ENCODE results near the gene IKZF3.
"Not testable (repeated sequence)": the region's sequence is repeated elsewhere in the genome, so short reads cannot be mapped to it uniquely, and the experiment has no call there.

- not testable (repeated sequence) for TF ChIP-seq POLR2A (IDR thresholded peaks at IDR 0.05)
- TF ChIP-seq, protein P1, sequence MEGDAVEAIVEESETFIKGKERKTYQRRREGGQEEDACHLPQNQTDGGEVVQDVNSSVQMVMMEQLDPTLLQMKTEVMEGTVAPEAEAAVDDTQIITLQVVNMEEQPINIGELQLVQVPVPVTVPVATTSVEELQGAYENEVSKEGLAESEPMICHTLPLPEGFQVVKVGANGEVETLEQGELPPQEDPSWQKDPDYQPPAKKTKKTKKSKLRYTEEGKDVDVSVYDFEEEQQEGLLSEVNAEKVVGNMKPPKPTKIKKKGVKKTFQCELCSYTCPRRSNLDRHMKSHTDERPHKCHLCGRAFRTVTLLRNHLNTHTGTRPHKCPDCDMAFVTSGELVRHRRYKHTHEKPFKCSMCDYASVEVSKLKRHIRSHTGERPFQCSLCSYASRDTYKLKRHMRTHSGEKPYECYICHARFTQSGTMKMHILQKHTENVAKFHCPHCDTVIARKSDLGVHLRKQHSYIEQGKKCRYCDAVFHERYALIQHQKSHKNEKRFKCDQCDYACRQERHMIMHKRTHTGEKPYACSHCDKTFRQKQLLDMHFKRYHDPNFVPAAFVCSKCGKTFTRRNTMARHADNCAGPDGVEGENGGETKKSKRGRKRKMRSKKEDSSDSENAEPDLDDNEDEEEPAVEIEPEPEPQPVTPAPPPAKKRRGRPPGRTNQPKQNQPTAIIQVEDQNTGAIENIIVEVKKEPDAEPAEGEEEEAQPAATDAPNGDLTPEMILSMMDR (IDR thresholded peaks at IDR 0.05) = not testable (repeated sequence)
Measured at GRCh38 chr17:39764171-39764570, 99.9 kb downstream of the IKZF3 start.

Data from thyroid gland (tissue), 4 donors.